Astrocyte of the cerebellum (primary cell): ENCODE results near the gene ABCD1.

ENCODE experiments used
- DNase-seq: peaks from one replicate; pipeline ENCODE4 v3.0.0-alpha.2; 2011; ENCODE audit warnings: low read depth
- H3K4me3 ChIP-seq: 2 replicates; pipeline ENCODE4 v1.5.1; 2011; ENCODE audit warnings: mild to moderate bottlenecking, low read depth, low read length, moderate library complexity
- in situ Hi-C: cut with HindIII; loops from 2 replicates; pipeline ENCODE4 v1.10.0; 2017; ENCODE audit warnings: low sequenced_read_pairs
- TF ChIP-seq, protein P1 (sequence below): IDR thresholded peaks from 2 replicates; pipeline ENCODE4 v1.5.1; 2012; ENCODE audit warnings: low read length, low read depth, moderate library complexity, mild to moderate bottlenecking; ENCODE audit errors: missing control alignments

Gene ABCD1

DNA sequence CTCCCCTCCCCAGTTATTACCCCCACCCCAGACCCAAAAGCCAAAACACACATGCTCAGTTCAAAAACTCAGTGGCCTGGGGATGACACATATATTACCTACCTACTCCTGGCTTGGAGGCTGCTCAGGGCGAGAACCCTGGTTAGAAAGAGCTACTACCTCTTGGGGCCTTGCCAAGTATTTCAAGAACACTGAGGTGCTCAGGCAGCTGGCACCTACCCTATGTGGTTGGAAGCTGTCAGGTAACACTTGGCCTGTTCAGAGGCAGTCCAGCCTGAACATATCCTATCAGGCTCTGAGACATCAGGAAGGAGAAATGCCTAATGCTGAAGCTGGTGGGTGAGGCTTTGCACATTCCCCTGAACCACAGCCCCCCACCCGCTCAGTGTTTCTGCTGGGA lies 5.4 kb upstream of the ABCD1 start:
- H3K4me3 ChIP-seq = no peak overlapping the region
- TF ChIP-seq, protein P1, sequence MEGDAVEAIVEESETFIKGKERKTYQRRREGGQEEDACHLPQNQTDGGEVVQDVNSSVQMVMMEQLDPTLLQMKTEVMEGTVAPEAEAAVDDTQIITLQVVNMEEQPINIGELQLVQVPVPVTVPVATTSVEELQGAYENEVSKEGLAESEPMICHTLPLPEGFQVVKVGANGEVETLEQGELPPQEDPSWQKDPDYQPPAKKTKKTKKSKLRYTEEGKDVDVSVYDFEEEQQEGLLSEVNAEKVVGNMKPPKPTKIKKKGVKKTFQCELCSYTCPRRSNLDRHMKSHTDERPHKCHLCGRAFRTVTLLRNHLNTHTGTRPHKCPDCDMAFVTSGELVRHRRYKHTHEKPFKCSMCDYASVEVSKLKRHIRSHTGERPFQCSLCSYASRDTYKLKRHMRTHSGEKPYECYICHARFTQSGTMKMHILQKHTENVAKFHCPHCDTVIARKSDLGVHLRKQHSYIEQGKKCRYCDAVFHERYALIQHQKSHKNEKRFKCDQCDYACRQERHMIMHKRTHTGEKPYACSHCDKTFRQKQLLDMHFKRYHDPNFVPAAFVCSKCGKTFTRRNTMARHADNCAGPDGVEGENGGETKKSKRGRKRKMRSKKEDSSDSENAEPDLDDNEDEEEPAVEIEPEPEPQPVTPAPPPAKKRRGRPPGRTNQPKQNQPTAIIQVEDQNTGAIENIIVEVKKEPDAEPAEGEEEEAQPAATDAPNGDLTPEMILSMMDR = no peak
- in situ Hi-C loops = no loop called here
- no peak for DNase-seq

DNA sequence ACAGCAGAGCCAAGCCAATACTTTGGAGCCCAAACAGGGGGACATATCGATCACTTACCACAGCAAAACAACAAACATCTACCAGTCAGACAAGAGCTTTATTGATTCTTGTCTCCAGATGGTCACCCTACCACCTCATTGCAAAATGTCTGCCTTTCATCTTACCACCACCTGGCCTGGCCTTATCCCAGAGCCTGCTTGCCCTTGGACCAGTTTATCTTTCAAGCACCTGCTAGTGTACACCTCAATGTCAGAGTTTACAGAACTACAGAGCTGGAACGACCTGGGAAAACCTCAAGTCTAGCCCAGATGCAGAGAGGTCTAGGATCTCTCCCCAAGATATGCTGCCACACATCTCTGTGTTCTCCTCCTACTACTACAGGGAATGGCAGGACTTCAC lies 5.0 kb upstream of the ABCD1 start:
- DNase-seq = no peak
- TF ChIP-seq, protein P1 = no peak
- no peak overlapping the region for H3K4me3 ChIP-seq
- in situ Hi-C loops = no loop called here

DNA sequence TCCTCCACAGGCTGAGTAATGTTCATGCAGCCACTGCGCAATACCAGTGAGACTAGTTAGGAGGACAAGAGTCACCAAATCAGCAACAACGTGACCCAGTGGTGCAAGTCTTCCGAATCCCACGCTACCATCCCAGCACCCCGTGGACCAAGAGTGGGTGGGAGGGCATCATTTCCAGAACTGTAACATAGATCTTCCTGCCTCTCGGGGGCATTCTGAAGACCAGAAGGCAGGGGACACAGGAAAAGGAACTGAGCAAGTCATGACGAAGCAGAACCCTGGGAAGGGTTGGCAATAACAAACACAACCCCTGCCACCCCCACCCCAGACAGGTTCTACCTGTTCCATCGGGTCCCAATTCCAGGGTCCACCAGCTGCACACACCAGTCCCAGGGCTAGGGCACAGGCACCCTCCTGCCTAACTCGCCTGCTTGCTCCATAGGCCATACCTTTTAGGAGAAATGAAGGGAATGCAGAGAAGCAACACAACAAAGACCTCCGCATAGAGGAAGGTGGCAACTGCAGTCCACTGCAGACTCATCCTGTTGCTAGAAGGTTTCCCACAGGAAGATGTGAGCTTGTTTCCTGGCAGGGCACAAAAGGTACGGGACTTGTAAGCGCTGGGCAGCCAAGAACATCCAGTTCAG lies 1.8 kb upstream of the ABCD1 start:
- in situ Hi-C loops = no loop called here
- no peak for DNase-seq
- TF ChIP-seq, protein P1 = no peak
- peak overlapping the region; percentile 61 for H3K4me3 ChIP-seq

DNA sequence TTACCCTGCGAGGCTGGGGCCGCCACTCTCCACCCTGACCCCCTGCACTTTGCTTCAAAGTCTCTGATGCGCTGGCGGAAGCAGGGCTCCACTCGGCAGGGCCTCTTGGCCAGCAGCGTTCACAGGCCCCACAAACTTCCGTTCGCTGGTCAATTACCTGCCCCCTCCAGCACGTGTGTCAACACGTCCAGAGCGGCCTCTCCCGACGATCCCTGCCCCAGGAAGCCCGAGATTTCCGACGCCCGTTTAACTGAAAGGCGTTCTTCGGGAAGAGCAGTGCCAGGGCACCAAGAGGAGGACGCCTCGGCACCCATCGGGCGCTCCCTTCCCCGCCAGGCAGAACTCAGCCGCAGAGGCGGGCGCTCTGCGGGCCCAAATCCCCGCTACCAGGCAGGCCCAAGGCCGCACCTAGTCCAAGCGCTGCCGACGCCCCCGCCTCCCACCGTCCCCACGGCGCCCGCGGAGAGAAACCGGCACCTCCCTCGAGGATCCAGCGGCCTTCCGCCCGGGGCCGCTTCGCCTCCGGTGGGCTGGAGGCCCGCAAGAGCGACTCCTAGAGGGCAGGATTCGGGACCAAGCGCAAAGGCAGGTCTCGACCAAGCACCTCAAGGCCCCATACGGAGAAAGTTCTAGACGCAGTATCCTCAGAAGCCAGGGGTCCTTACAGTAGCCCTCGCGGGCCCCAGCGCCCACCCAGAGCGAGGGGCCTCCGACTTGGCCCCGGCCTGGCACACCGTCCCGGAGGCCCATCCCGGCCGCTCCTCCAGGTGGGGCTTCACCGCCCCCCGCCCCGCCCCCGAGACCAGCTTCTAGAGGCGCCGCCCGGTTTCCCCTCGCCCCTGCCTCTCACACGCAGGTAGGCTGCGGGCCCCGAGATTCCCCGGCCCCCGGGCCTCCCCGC lies 1.1 kb upstream of the ABCD1 start:
- in situ Hi-C loops = no loop called here
- DNase-seq = no peak
- TF ChIP-seq, protein P1 = peak; percentile 50
- peak overlapping the region; percentile 61 for H3K4me3 ChIP-seq

DNA sequence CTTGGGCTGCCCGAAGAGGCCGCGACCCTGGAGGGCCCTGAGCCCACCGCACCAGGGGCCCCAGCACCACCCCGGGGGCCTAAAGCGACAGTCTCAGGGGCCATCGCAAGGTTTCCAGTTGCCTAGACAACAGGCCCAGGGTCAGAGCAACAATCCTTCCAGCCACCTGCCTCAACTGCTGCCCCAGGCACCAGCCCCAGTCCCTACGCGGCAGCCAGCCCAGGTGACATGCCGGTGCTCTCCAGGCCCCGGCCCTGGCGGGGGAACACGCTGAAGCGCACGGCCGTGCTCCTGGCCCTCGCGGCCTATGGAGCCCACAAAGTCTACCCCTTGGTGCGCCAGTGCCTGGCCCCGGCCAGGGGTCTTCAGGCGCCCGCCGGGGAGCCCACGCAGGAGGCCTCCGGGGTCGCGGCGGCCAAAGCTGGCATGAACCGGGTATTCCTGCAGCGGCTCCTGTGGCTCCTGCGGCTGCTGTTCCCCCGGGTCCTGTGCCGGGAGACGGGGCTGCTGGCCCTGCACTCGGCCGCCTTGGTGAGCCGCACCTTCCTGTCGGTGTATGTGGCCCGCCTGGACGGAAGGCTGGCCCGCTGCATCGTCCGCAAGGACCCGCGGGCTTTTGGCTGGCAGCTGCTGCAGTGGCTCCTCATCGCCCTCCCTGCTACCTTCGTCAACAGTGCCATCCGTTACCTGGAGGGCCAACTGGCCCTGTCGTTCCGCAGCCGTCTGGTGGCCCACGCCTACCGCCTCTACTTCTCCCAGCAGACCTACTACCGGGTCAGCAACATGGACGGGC lies 579 bp downstream of the ABCD1 start:
- H3K4me3 ChIP-seq = peak overlapping the region; percentile 61
- in situ Hi-C loops = no loop called here
- no peak for DNase-seq
- TF ChIP-seq, protein P1 = no peak

DNA sequence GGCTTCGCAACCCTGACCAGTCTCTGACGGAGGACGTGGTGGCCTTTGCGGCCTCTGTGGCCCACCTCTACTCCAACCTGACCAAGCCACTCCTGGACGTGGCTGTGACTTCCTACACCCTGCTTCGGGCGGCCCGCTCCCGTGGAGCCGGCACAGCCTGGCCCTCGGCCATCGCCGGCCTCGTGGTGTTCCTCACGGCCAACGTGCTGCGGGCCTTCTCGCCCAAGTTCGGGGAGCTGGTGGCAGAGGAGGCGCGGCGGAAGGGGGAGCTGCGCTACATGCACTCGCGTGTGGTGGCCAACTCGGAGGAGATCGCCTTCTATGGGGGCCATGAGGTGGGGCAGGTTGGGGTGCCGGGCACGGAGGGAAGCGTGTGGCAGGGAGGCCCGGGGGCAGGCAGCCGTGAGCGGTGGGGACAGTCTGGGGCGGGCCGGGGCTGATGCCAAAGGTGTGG lies 1.2 kb downstream of the ABCD1 start:
- DNase-seq = no peak
- TF ChIP-seq, protein P1 = no peak
- in situ Hi-C loops = no loop called here
- peak overlapping the region; percentile 15 for H3K4me3 ChIP-seq
